Effector memory CD8-positive, alpha-beta T cell (primary cell): ENCODE data around the gene FBXO31.
A peak's percentile ranks its signal among the peaks of the same experiment; 100 is the strongest.
"Not testable (repeated sequence)": the region's sequence is repeated elsewhere in the genome, so short reads cannot be mapped to it uniquely, and the experiment has no call there.

ENCODE experiments used
- ATAC-seq: fragments of 150-1000 bp; cut with Tn5 transposase; replicated peaks from 2 replicates; pipeline ENCODE4 v1.10.0; 2021; ENCODE audit warnings: mild to moderate bottlenecking, moderate library complexity
- DNase-seq, 3 experiments: peaks; one replicate each; pipeline ENCODE4 v3.0.0; 2021
- H3K27ac Mint-ChIP-seq, 2 donors: one replicate each; pipeline ENCODE4 v1.8.0; 2022; ENCODE audit warnings: mild to moderate bottlenecking in 2 of 2, mixed read lengths in 2 of 2, moderate library complexity in 2 of 2
- H3K27me3 Mint-ChIP-seq, 2 donors: one replicate each; pipeline ENCODE4 v1.8.0; 2022; ENCODE audit warnings: mixed read lengths in 2 of 2
- H3K36me3 Mint-ChIP-seq: one replicate; pipeline ENCODE4 v1.8.0; 2022; ENCODE audit warnings: mild to moderate bottlenecking, moderate library complexity, mixed read lengths; ENCODE audit not compliant: insufficient read depth
- H3K4me1 Mint-ChIP-seq, 2 donors: one replicate each; pipeline ENCODE4 v1.8.0; 2022; ENCODE audit warnings: low read depth in 2 of 2, mixed read lengths in 2 of 2
- H3K4me3 Mint-ChIP-seq, 2 donors: one replicate each; pipeline ENCODE4 v1.8.0; 2022; ENCODE audit warnings: mild to moderate bottlenecking in 2 of 2, mixed read lengths in 2 of 2, moderate library complexity in 2 of 2
- H3K9me3 Mint-ChIP-seq, 2 donors: one replicate each; pipeline ENCODE4 v1.8.0; 2022; ENCODE audit warnings: mixed read lengths in 2 of 2

Gene FBXO31

GRCh38 chr16:87344931-87345631, 38.5 kb downstream of the FBXO31 start:
- Mint-ChIP-seq H3K4me3 (peak overlapping the region; percentile 69 to 80), H3K4me1 (peaks cover 10 to 16% of the 10 kb centered on the region in 2 donors), H3K27ac (peak overlapping the region; percentile 94 to 99), H3K36me3 (peaks cover 47% of the 10 kb centered on the region), H3K27me3 (no peaks in the 10 kb centered on the region), H3K9me3 (no peaks in the 10 kb centered on the region)
- DNase-seq: peak; percentile 29 to 35 (median 33)
- ATAC-seq: peak; percentile 87

GRCh38 chr16:87344165-87344930, 39.2 kb downstream of the FBXO31 start:
- ATAC-seq: no peak
- Mint-ChIP-seq H3K4me1 (peaks cover 11 to 19% of the 10 kb centered on the region in 2 donors), H3K4me3 (peak overlapping the region; percentile 15 to 55), H3K36me3 (peaks cover 40% of the 10 kb centered on the region), H3K27ac (peak overlapping the region; percentile 94 to 99), H3K27me3 (no peaks in the 10 kb centered on the region), H3K9me3 (no peaks in the 10 kb centered on the region)
- no peak for DNase-seq

- no peaks in the 10 kb centered on the region for H3K27me3 Mint-ChIP-seq
- ATAC-seq: no peak
- H3K4me1 Mint-ChIP-seq: peaks cover 18 to 20% of the 10 kb centered on the region in 2 donors
- H3K36me3 Mint-ChIP-seq: peaks cover 37% of the 10 kb centered on the region
- no peak for DNase-seq
- no peaks in the 10 kb centered on the region for H3K9me3 Mint-ChIP-seq
- peak overlapping the region; percentile 15 to 55 for H3K4me3 Mint-ChIP-seq
- peak overlapping the region; percentile 44 to 99 for H3K27ac Mint-ChIP-seq
These were observed 39.9 kb downstream of the FBXO31 start for GRCh38 chr16:87343753-87344050.

- DNase-seq: no peak
- no peak for ATAC-seq
- peaks cover 19% of the 10 kb centered on the region in 2 donors for H3K4me1 Mint-ChIP-seq
- no peaks in the 10 kb centered on the region for H3K27me3 Mint-ChIP-seq
- H3K27ac Mint-ChIP-seq: peak overlapping the region in 1 of 2 donors; percentile 44
- H3K9me3 Mint-ChIP-seq: no peaks in the 10 kb centered on the region
- H3K4me3 Mint-ChIP-seq: peak overlapping the region in 1 of 2 donors; percentile 55
- H3K36me3 Mint-ChIP-seq: peaks cover 39% of the 10 kb centered on the region
These were observed 40.4 kb downstream of the FBXO31 start for GRCh38 chr16:87342978-87343752.

- Mint-ChIP-seq H3K4me3 (no peak overlapping the region), H3K36me3 (peaks cover 45% of the 10 kb centered on the region), H3K9me3 (no peaks in the 10 kb centered on the region), H3K27ac (no peak overlapping the region), H3K4me1 (peaks cover 19% of the 10 kb centered on the region in 2 donors), H3K27me3 (no peaks in the 10 kb centered on the region)
- DNase-seq (no peak), ATAC-seq (no peak)
These were observed 41.1 kb downstream of the FBXO31 start for GRCh38 chr16:87342504-87342903.

- H3K4me1 Mint-ChIP-seq: peaks cover 9 to 14% of the 10 kb centered on the region in 2 donors
- no peak overlapping the region for H3K4me3 Mint-ChIP-seq
- peaks cover 43% of the 10 kb centered on the region for H3K36me3 Mint-ChIP-seq
- no peaks in the 10 kb centered on the region for H3K27me3 Mint-ChIP-seq
- DNase-seq (no peak), ATAC-seq (no peak)
- H3K27ac Mint-ChIP-seq: no peak overlapping the region
- no peaks in the 10 kb centered on the region for H3K9me3 Mint-ChIP-seq
These were observed 43.4 kb downstream of the FBXO31 start for GRCh38 chr16:87340198-87340597.

GRCh38 chr16:87339724-87340105, 43.9 kb downstream of the FBXO31 start:
- ATAC-seq, DNase-seq, H3K27ac Mint-ChIP-seq, H3K4me3 Mint-ChIP-seq, H3K27me3 Mint-ChIP-seq, H3K9me3 Mint-ChIP-seq: not testable (repeated sequence)
- H3K36me3 Mint-ChIP-seq: peaks cover 43% of the 10 kb centered on the region
- H3K4me1 Mint-ChIP-seq: peaks cover 8 to 14% of the 10 kb centered on the region in 2 donors

- ATAC-seq: no peak
- Mint-ChIP-seq H3K4me3 (no peak overlapping the region), H3K4me1 (peaks cover 9 to 14% of the 10 kb centered on the region in 2 donors), H3K9me3 (no peaks in the 10 kb centered on the region), H3K27ac (peak overlapping the region in 1 of 2 donors; percentile 83), H3K36me3 (peaks cover 44% of the 10 kb centered on the region), H3K27me3 (no peaks in the 10 kb centered on the region)
- DNase-seq: no peak
These were observed 44.4 kb downstream of the FBXO31 start for GRCh38 chr16:87339086-87339723.

GRCh38 chr16:87338155-87338765, 45.3 kb downstream of the FBXO31 start:
- Mint-ChIP-seq H3K27me3 (no peaks in the 10 kb centered on the region), H3K27ac (peak overlapping the region in 1 of 2 donors; percentile 83), H3K4me3 (no peak overlapping the region), H3K36me3 (peaks cover 47% of the 10 kb centered on the region), H3K9me3 (no peaks in the 10 kb centered on the region), H3K4me1 (peaks cover 10 to 11% of the 10 kb centered on the region in 2 donors)
- ATAC-seq: no peak
- no peak for DNase-seq

GRCh38 chr16:87337262-87337771, 46.3 kb downstream of the FBXO31 start:
- Mint-ChIP-seq H3K27me3 (no peaks in the 10 kb centered on the region), H3K4me1 (peaks cover 10 to 11% of the 10 kb centered on the region in 2 donors), H3K36me3 (peaks cover 39% of the 10 kb centered on the region), H3K27ac (peak overlapping the region in 1 of 2 donors; percentile 60), H3K4me3 (no peak overlapping the region), H3K9me3 (no peaks in the 10 kb centered on the region)
- ATAC-seq (no peak), DNase-seq (no peak)

GRCh38 chr16:87336434-87337240, 46.9 kb downstream of the FBXO31 start:
- Mint-ChIP-seq H3K4me3 (no peak overlapping the region), H3K9me3 (no peaks in the 10 kb centered on the region), H3K27me3 (no peaks in the 10 kb centered on the region), H3K36me3 (peaks cover 36% of the 10 kb centered on the region), H3K27ac (peak overlapping the region in 1 of 2 donors; percentile 60), H3K4me1 (peaks cover 10 to 11% of the 10 kb centered on the region in 2 donors)
- no peak for DNase-seq
- no peak for ATAC-seq
